CD4-positive, alpha-beta T cell (primary cell): Measurements from ENCODE around the gene TIMM13. TPM values are rescaled to one million over a fixed set of nuclear protein-coding genes. Genes with fewer than 3 reads are reported as not detected.
"Not testable (repeated sequence)": the region's sequence is repeated elsewhere in the genome, so short reads cannot be mapped to it uniquely, and the experiment has no call there.

Experiments
- ATAC-seq: fragments of 200-7000 bp; cut with Tn5 transposase; one replicate; pipeline ENCODE4 v1.10.0; 2022; ENCODE audit warnings: mild to moderate bottlenecking; ENCODE audit not compliant: poor library complexity
- CTCF ChIA-PET: fragments of 350-600 bp; sonication (Branson Sonifier 250); formaldehyde crosslinking; loops from one replicate; lab custom pipeline; 2021; ENCODE audit warnings: antibody characterized with exemption, inconsistent platforms; lab: Charles Lee
- POLR2A ChIA-PET: fragments of 350-600 bp; sonication (Branson Sonifier 250); formaldehyde crosslinking; loops from one replicate; lab custom pipeline; 2021; ENCODE audit warnings: antibody characterized with exemption, inconsistent platforms; lab: Charles Lee
- DNase-seq, 14 experiments: peaks; one replicate each; pipeline ENCODE4 v3.0.0-alpha.2; 2013 to 2020; ENCODE audit warnings: mixed read lengths in 2 of 14
- H3K27ac ChIP-seq, 2 donors: one replicate each; pipeline versions ENCODE4 v1.5.1 to v1.7.0; 2013; ENCODE audit warnings: low read length in 2 of 2, low read depth in 1 of 2, mild to moderate bottlenecking in 1 of 2
- H3K27me3 ChIP-seq, 2 experiments: 1 replicate in 1 of 2; 2 replicates in 1 of 2; pipeline versions ENCODE4 v1.6.1 to v1.7.0; 2013; ENCODE audit warnings: low read length in 2 of 2, control low read depth in 1 of 2, mild to moderate bottlenecking in 1 of 2, moderate library complexity in 1 of 2; ENCODE audit not compliant: insufficient read depth in 2 of 2, control insufficient read depth in 1 of 2
- H3K36me3 ChIP-seq: one replicate; pipeline ENCODE4 v1.6.1; 2013; ENCODE audit warnings: low read length, control low read depth; ENCODE audit not compliant: insufficient read depth
- H3K4me1 ChIP-seq: one replicate; pipeline ENCODE4 v1.6.1; 2013; ENCODE audit warnings: low read length, control low read depth; ENCODE audit not compliant: insufficient read depth
- H3K4me3 ChIP-seq: one replicate; pipeline ENCODE4 v1.5.1; 2013; ENCODE audit warnings: mild to moderate bottlenecking, low read length, moderate library complexity
- H3K9me3 ChIP-seq, 2 experiments: 1 replicate in 1 of 2; 2 replicates in 1 of 2; pipeline versions ENCODE4 v1.6.1 to v1.7.0; 2013; ENCODE audit warnings: low read length in 2 of 2, mild to moderate bottlenecking in 2 of 2, control low read depth in 1 of 2, moderate library complexity in 1 of 2; ENCODE audit not compliant: control insufficient read depth in 1 of 2, insufficient read depth in 1 of 2
- H3K27ac Mint-ChIP-seq: one replicate; pipeline ENCODE4 v1.8.0; 2020; ENCODE audit warnings: mixed read lengths
- H3K27me3 Mint-ChIP-seq: one replicate; pipeline ENCODE4 v1.8.0; 2021; ENCODE audit warnings: mixed read lengths
- H3K36me3 Mint-ChIP-seq: one replicate; pipeline ENCODE4 v1.8.0; 2021; ENCODE audit warnings: low read depth, mixed read lengths
- H3K4me1 Mint-ChIP-seq: one replicate; pipeline ENCODE4 v1.8.0; 2021; ENCODE audit warnings: low read depth, mixed read lengths
- H3K4me3 Mint-ChIP-seq: one replicate; pipeline ENCODE4 v1.8.0; 2020; ENCODE audit warnings: mild to moderate bottlenecking, mixed read lengths
- H3K9me3 Mint-ChIP-seq: one replicate; pipeline ENCODE4 v1.8.0; 2020; ENCODE audit warnings: mixed read lengths
- intact Hi-C, 2 experiments: fragments of 100-400 bp; cut with DNase I in 1 of 2; cut with micrococcal nuclease in 1 of 2; formaldehyde crosslinking; loops; one replicate each; pipeline versions ENCODE4 v1.15.1 to v1.9.0; 2023 to 2025; cut with DNase I, micrococcal nuclease
- total RNA-seq, 174 experiments: library from RNA in 2 of 174; stranded (reverse) in 2 of 174; gene quantifications; one replicate each; pipeline ENCODE4 v1.2.3 and lab custom pipeline; 2021 to 2026
- TF ChIP-seq, protein P1 (sequence below): fragments of 200-600 bp; IDR thresholded peaks from one replicate; pipeline ENCODE4 v1.8.0; 2022; ENCODE audit warnings: antibody characterized with exemption, mild to moderate bottlenecking

The TIMM13 gene
- total RNA-seq, 2 experiments from 2014 or later: 17.3 to 22.3 TPM

DNA sequence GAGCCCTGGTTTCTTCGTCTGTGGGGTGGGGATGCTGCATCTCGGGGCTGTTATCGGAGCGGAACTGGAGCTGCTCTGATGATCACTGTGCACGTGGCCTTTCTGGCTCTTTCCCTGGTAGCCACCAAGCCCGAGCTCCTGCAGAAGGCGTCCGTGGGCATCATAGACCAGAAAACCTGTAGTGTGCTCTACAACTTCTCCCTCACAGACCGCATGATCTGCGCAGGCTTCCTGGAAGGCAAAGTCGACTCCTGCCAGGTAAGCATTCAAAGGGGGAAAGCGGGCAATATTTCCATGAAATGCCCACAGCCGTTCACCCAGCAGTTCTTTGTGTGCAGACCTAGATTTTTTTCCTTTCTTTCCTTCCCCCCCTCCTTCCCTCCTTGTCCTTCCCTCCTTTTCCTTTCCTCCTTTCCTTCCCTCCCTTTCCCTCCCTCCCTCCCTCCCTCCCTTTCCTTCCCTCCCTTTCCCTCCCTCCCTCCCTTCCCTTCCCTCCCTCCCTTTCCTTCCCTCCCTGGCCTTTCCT is 9.4 kb downstream of the TIMM13 start:
- ATAC-seq (no peak), DNase-seq (no peak)
- no peaks in the 10 kb centered on the region for H3K27me3 ChIP-seq
- Mint-ChIP-seq H3K27ac (no peak overlapping the region), H3K4me1 (no peaks in the 10 kb centered on the region), H3K9me3 (no peaks in the 10 kb centered on the region), H3K36me3 (no peaks in the 10 kb centered on the region), H3K4me3 (no peak overlapping the region), H3K27me3 (no peaks in the 10 kb centered on the region)
- H3K36me3 ChIP-seq: peaks cover under 1% of the 10 kb centered on the region
- H3K4me1 ChIP-seq: no peaks in the 10 kb centered on the region
- intact Hi-C loops: no loop called here
- H3K4me3 ChIP-seq: no peak overlapping the region
- TF ChIP-seq, protein P1, sequence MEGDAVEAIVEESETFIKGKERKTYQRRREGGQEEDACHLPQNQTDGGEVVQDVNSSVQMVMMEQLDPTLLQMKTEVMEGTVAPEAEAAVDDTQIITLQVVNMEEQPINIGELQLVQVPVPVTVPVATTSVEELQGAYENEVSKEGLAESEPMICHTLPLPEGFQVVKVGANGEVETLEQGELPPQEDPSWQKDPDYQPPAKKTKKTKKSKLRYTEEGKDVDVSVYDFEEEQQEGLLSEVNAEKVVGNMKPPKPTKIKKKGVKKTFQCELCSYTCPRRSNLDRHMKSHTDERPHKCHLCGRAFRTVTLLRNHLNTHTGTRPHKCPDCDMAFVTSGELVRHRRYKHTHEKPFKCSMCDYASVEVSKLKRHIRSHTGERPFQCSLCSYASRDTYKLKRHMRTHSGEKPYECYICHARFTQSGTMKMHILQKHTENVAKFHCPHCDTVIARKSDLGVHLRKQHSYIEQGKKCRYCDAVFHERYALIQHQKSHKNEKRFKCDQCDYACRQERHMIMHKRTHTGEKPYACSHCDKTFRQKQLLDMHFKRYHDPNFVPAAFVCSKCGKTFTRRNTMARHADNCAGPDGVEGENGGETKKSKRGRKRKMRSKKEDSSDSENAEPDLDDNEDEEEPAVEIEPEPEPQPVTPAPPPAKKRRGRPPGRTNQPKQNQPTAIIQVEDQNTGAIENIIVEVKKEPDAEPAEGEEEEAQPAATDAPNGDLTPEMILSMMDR: no peak
- H3K9me3 ChIP-seq: peaks cover 0 to 6% of the 10 kb centered on the region in 2 experiments
- no peak overlapping the region for H3K27ac ChIP-seq
- CTCF ChIA-PET: no interaction called here
- POLR2A ChIA-PET: no interaction called here

DNA sequence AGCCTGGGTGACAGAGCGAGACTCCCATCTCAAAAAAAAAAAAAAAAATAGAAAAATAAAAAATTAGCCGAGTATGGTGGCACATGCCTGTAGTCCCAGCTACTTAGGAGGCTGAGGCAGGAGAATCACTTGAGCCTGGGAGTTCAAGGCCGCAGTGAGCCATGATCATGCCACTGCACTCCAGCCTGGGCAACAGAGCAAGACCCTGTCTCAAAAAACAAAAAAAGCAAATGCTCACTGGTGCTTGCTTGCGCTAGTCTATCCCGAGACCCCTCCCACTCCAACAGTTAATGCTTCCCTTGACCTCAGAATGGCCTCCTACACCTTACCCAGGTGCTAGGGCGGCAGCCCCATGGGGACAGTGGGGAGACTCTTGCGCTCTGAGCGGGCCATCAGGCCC is 9.9 kb downstream of the TIMM13 start:
- H3K36me3 Mint-ChIP-seq, H3K4me3 Mint-ChIP-seq, H3K9me3 ChIP-seq, H3K4me1 ChIP-seq, H3K27ac Mint-ChIP-seq, H3K27me3 ChIP-seq, intact Hi-C loops, H3K27ac ChIP-seq, H3K36me3 ChIP-seq, H3K4me1 Mint-ChIP-seq, CTCF ChIA-PET, POLR2A ChIA-PET, DNase-seq, H3K4me3 ChIP-seq, H3K27me3 Mint-ChIP-seq, ATAC-seq, H3K9me3 Mint-ChIP-seq: not testable (repeated sequence)

DNA sequence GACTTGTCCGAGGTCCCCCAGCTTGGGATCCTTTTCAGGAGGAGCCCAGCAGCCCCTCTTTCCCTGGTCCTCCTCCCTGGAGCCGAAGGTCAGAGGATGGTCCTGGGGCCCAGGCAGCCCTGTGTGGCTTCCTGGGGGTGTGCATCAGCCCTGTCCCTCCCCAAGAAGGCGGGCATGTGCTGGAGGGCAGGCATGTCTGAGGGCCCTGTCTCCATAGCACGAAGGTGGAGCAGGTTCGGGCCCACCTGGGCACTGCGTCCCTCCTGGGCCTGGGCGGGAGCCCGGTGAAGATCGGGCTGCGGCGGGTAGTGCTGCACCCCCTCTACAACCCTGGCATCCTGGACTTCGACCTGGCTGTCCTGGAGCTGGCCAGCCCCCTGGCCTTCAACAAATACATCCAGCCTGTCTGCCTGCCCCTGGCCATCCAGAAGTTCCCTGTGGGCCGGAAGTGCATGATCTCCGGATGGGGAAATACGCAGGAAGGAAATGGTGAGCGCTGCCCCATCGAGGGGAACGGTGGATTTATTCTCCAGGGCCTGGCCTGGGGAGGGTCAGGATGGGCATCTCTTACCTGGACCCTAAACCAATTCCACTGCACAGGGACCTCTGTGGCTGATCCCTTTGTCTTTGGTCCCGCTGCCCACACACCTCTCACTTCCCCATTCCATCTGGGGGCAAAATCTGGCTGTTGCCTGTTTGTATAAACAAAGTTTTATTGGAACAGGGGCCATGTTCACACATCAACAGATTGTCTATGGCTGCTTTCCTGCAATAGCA is 10.9 kb downstream of the TIMM13 start:
- TF ChIP-seq, protein P1: no peak
- no peak for ATAC-seq
- Mint-ChIP-seq H3K27ac (no peak overlapping the region), H3K27me3 (no peaks in the 10 kb centered on the region), H3K4me1 (no peaks in the 10 kb centered on the region), H3K4me3 (no peak overlapping the region), H3K36me3 (no peaks in the 10 kb centered on the region), H3K9me3 (no peaks in the 10 kb centered on the region)
- Histone ChIP-seq H3K27me3 (no peaks in the 10 kb centered on the region), H3K36me3 (no peaks in the 10 kb centered on the region), H3K27ac (no peak overlapping the region), H3K9me3 (peaks cover 0 to 6% of the 10 kb centered on the region in 2 experiments), H3K4me3 (no peak overlapping the region), H3K4me1 (no peaks in the 10 kb centered on the region)
- intact Hi-C loops: no loop called here
- ChIA-PET CTCF (no interaction called here), POLR2A (no interaction called here)
- DNase-seq: no peak
